ENCODE results near the gene RNF4.
"Not testable (repeated sequence)": the region's sequence is repeated elsewhere in the genome, so short reads cannot be mapped to it uniquely, and the experiment has no call there.

The RNF4 gene

DNA sequence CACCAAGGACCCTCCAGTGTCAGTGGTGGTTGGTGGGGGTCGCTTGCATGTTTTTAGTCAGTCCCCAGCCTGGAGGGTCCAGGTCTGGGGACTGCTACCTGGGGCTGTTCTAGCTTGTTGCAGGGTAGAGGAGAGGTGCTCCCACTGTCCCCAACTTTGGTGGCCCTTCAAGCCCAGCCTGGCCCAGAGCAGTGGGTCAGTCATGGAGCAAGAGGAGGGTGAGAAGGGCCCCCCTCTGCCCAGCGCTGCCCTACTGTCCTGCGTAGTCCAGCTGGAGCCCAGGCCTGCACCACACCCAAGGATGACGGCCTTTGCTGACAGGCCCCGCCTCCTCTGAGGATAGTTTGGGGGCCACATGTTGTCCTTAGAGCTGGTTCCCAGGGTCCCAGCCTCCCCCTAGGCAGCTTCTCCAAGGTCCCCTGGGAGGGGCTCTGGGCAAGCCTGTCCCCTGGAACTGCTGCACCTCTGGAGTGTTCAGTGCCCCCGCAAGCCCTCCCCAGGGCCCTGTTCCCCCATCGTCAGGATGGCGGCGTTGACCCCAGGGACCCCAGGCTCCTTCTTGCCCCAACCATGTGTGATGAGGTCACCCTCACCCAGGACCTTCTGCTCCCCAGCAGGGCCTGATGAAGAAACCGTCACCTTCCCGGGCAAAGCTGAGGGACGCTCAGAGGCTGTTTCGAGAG lies 43.4 kb upstream of the RNF4 start:
- TF ChIP-seq, protein P1, sequence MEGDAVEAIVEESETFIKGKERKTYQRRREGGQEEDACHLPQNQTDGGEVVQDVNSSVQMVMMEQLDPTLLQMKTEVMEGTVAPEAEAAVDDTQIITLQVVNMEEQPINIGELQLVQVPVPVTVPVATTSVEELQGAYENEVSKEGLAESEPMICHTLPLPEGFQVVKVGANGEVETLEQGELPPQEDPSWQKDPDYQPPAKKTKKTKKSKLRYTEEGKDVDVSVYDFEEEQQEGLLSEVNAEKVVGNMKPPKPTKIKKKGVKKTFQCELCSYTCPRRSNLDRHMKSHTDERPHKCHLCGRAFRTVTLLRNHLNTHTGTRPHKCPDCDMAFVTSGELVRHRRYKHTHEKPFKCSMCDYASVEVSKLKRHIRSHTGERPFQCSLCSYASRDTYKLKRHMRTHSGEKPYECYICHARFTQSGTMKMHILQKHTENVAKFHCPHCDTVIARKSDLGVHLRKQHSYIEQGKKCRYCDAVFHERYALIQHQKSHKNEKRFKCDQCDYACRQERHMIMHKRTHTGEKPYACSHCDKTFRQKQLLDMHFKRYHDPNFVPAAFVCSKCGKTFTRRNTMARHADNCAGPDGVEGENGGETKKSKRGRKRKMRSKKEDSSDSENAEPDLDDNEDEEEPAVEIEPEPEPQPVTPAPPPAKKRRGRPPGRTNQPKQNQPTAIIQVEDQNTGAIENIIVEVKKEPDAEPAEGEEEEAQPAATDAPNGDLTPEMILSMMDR (IDR thresholded peaks at IDR 0.05; ENCODE audit: borderline replicate concordance, insufficient read depth, low read depth, low read length) = no peak
- H3K4me3 ChIP-seq (ENCODE audit: low read depth, low read length) = no peak overlapping the region

GRCh38 chr4:2426069-2426397 lies 42.9 kb upstream of the RNF4 start:
- TF ChIP-seq, protein P1 (IDR thresholded peaks at IDR 0.05; ENCODE audit: borderline replicate concordance, insufficient read depth, low read depth, low read length) = no peak
- no peak overlapping the region for H3K4me3 ChIP-seq (ENCODE audit: low read depth, low read length)

DNA sequence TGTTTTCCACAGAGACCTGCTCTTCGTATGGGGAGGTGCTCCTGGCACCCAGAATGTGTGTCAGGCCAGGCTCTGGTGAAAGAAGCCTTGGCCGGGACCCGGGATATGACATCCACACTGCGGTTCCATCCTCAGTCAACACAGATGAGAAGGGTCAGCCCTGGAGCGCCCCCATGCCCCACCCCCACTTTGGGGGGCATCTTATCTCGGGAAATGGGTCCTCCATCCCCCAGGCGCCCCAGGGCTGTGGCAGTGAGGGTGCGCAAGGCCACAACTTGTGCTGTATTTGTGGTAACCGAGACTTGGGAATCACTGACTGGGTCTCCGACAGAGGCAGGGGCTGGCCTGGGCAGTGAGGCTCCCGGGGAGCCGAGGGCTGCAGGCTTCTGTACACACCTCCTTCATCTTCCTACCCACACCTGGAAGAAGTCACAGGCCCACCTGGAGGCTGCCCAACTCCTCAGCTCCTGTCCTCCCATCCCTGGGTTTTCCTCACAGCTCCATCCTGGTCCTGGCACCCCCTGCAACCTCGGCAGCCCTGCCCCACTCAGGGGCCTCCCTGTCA lies 42.1 kb upstream of the RNF4 start:
- no peak overlapping the region for H3K4me3 ChIP-seq (ENCODE audit: low read depth, low read length)
- TF ChIP-seq, protein P1 (IDR thresholded peaks at IDR 0.05; ENCODE audit: borderline replicate concordance, insufficient read depth, low read depth, low read length) = no peak

DNA sequence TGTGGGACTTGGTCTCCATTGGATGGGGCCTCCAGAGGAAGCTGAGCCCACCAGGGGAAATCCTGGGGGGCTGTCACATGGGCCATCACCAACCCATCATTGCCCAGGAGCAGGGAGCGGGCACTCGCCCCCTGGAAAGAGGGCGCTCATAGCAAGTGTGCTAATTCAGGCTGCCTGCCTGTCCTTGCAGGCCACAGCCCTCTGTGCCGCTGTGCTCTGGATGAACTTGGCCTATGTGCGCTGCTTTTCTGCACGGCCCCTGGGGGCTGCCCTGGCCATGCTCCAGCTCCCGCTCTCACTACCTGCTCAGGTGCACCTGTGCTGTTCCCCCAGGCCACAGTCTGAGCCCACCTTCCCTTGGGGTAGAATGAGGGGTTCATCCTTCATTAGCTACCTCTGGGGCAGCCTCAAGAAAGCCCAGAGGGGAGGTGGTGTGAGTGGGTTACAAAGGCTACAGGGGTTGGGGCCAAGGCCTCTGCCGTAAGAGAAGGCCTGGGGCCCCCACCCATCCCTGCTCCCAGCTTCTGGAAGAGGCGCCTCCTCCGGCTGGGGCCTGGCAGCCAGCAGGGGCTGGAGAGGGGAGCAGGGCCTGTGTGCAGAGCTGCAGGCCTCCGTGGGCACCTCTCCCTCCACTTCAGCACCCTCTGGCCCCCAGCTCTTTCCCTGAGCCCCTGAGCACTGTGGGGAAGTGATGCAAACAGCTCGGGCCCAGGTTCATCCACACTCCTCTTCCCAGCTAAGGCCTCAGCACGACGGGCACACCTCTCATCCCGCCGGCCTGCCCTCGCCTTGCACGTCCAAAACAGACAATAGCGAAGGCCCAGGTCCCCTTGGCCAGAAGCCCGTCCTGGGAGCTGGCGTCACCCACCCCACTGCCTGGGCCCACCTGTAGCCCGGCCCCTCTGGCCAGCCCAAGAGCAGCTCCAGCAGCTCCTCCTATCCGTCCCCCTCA lies 41.2 kb upstream of the RNF4 start:
- H3K4me3 ChIP-seq (ENCODE audit: low read depth, low read length) = no peak overlapping the region
- TF ChIP-seq, protein P1 (IDR thresholded peaks at IDR 0.05; ENCODE audit: borderline replicate concordance, insufficient read depth, low read depth, low read length) = no peak

- H3K4me3 ChIP-seq (ENCODE audit: low read depth, low read length) = no peak overlapping the region
Measured at GRCh38 chr4:2428496-2429213, 40.3 kb upstream of the RNF4 start.

GRCh38 chr4:2429945-2430757 lies 38.8 kb upstream of the RNF4 start:
- H3K4me3 ChIP-seq (ENCODE audit: low read depth, low read length) = not testable (repeated sequence)

More at GRCh38 chr4:2428496-2429213, 40.3 kb upstream of the RNF4 start:
- TF ChIP-seq, protein P1 (IDR thresholded peaks at IDR 0.05; ENCODE audit: borderline replicate concordance, insufficient read depth, low read depth, low read length) = no peak
